Activated T-helper 1 cell treated with anti-CD3 and anti-CD28 coated beads, Interleukin-12 subunit alpha, Interleukin-12 subunit beta, Interleukin-2, Interleukin-4 antibody, amounts not matched to agents 30 ng/mL and 10 ng/mL and 1 ng/mL, durations not matched to agents 14 hours and 24 hours and 36 hours (primary cell): ENCODE results near the gene LTB4R2. TPM values are rescaled to one million over a fixed set of nuclear protein-coding genes. Genes with fewer than 3 reads are reported as not detected.

ENCODE experiments used
- DNase-seq: peaks from one replicate; pipeline ENCODE4 v3.0.0; 2021; ENCODE audit warnings: low spot score
- H3K27ac Mint-ChIP-seq: one replicate; pipeline ENCODE4 v1.8.0; 2021; ENCODE audit warnings: mild to moderate bottlenecking, mixed read lengths
- H3K27me3 Mint-ChIP-seq: one replicate; pipeline ENCODE4 v1.8.0; 2022; ENCODE audit warnings: mild to moderate bottlenecking, moderate library complexity, mixed read lengths; ENCODE audit not compliant: insufficient read depth
- H3K36me3 Mint-ChIP-seq: one replicate; pipeline ENCODE4 v1.8.0; 2021; ENCODE audit warnings: low read depth, mixed read lengths
- H3K4me1 Mint-ChIP-seq: one replicate; pipeline ENCODE4 v1.8.0; 2021; ENCODE audit warnings: low read depth, mixed read lengths
- H3K4me3 Mint-ChIP-seq: one replicate; pipeline ENCODE4 v1.8.0; 2021; ENCODE audit warnings: mild to moderate bottlenecking, moderate library complexity, mixed read lengths
- H3K9me3 Mint-ChIP-seq: one replicate; pipeline ENCODE4 v1.8.0; 2021; ENCODE audit warnings: mixed read lengths
- intact Hi-C: fragments of 100-400 bp; cut with micrococcal nuclease; formaldehyde crosslinking; loops from one replicate; pipeline ENCODE4 v1.15.1; 2024
- total RNA-seq: library from RNA; stranded (reverse); gene quantifications from 2 replicates; pipeline ENCODE4 v1.2.3, GENCODE V29; 2022

LTB4R2 gene
- total RNA-seq, 1 donor from 2014 or later, result 8.9 TPM

- DNase-seq, result peak; percentile 59
- Mint-ChIP-seq H3K4me3 (peak within 1 kb of the TSS; percentile 85), H3K27me3 (peaks cover 1% of the 10 kb centered on the region), H3K9me3 (no peaks in the 10 kb centered on the region), H3K36me3 (peaks cover 47% of the 10 kb centered on the region), H3K4me1 (peaks cover 81% of the 10 kb centered on the region), H3K27ac (peak within 1 kb of the TSS; percentile 84)
- intact Hi-C loops, result loop anchor here (1.0 kb wide), 1 partner anchor 120 kb away; no protein-coding TSS in a partner anchor
Measured at GRCh38 chr14:24310646-24311604, 985 bp downstream of the LTB4R2 start, which contains the start of gene LTB4R. Gene LTB4R (plus strand): TSS chr14:24311502. CDS start chr14:24315652, 4,150 bp downstream.

DNA sequence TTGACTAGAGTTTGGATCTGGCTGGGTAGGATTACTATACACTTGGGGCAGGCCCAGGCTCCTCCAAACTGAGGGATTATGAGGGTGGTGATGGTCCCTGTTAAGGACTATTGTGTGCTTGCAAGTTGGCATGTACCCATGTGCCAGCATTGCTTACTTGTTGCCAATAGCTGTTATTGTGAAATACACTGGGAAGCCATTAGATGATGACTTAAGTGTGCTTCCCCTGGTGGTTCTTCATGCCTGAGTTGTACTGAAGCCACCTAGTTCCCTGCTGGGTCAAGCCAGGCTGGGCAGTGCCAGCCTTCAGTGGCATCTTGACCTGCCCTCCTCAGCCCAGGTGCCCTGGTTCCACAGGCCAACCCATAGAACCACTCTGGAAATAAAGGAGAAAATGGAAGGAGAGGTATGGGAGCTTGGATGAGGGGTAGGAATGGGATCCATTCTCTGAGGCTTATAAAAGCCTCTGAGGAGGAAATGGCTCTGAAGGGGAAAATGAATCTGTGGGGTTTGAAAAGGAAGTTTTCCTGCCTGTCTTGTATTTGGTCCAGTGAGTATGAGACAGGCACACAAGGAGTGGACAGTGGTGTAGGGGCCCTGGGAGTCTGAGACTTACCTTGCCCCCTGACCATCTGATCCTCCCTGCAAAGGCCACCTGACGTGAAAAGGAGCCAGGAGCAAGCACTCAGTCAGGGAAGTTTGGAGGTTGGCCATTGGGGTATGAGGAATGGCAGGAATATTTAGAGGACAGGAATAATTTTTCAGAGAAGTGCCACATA lies 2.1 kb downstream of the LTB4R2 start:
- peaks cover 79% of the 10 kb centered on the region for H3K4me1 Mint-ChIP-seq
- peaks cover 1% of the 10 kb centered on the region for H3K27me3 Mint-ChIP-seq
- no peaks in the 10 kb centered on the region for H3K9me3 Mint-ChIP-seq
- peak overlapping the region; percentile 81 for H3K27ac Mint-ChIP-seq
- peak overlapping the region; percentile 85 for H3K4me3 Mint-ChIP-seq
- DNase-seq, result no peak
- H3K36me3 Mint-ChIP-seq, result peaks cover 37% of the 10 kb centered on the region
- intact Hi-C loops, result loop anchor here (2.0 kb wide), 2 partner anchors 13 to 21 kb away; partner anchors contain the start of genes DHRS1 and NOP9

- peak overlapping the region; percentile 78 for H3K27ac Mint-ChIP-seq
- peaks cover 79% of the 10 kb centered on the region for H3K4me1 Mint-ChIP-seq
- H3K36me3 Mint-ChIP-seq, result peaks cover 36% of the 10 kb centered on the region
- H3K9me3 Mint-ChIP-seq, result no peaks in the 10 kb centered on the region
- H3K4me3 Mint-ChIP-seq, result peak overlapping the region; percentile 85
- intact Hi-C loops, result loop anchor here (2.0 kb wide), 2 partner anchors 14 to 20 kb away; partner anchors contain the start of genes DHRS1 and NOP9
- H3K27me3 Mint-ChIP-seq, result peaks cover 4% of the 10 kb centered on the region
- DNase-seq, result peak; percentile 40
Measured at GRCh38 chr14:24312736-24313507, 3.0 kb downstream of the LTB4R2 start.

DNA sequence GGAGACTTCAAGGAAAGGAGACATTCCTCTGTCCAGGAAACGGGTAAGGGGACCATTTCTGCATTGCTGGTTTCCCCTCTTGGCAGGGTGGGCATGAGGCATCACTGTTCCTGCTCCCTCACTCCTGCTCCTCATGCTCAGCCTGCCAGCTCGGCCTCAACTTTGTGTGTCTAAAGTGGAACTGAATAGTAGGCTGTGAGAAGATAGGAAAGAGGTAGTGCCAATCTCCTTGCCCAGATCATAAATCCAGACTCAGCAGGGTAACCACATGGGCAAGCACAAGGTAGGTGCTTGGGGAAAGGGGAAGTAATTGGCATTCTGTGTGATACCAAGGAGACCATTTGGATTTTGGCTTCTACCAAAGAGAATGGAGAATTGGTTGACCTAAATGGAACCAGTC lies 4.0 kb downstream of the LTB4R2 start:
- H3K4me1 Mint-ChIP-seq, result peaks cover 72% of the 10 kb centered on the region
- peaks cover 4% of the 10 kb centered on the region for H3K27me3 Mint-ChIP-seq
- peak overlapping the region; percentile 41 for H3K4me3 Mint-ChIP-seq
- H3K9me3 Mint-ChIP-seq, result no peaks in the 10 kb centered on the region
- H3K27ac Mint-ChIP-seq, result peak overlapping the region; percentile 78
- DNase-seq, result no peak
- intact Hi-C loops, result loop anchor here (2.0 kb wide), 2 partner anchors 15 to 19 kb away; partner anchors contain the start of genes DHRS1 and NOP9
- H3K36me3 Mint-ChIP-seq, result peaks cover 30% of the 10 kb centered on the region

DNA sequence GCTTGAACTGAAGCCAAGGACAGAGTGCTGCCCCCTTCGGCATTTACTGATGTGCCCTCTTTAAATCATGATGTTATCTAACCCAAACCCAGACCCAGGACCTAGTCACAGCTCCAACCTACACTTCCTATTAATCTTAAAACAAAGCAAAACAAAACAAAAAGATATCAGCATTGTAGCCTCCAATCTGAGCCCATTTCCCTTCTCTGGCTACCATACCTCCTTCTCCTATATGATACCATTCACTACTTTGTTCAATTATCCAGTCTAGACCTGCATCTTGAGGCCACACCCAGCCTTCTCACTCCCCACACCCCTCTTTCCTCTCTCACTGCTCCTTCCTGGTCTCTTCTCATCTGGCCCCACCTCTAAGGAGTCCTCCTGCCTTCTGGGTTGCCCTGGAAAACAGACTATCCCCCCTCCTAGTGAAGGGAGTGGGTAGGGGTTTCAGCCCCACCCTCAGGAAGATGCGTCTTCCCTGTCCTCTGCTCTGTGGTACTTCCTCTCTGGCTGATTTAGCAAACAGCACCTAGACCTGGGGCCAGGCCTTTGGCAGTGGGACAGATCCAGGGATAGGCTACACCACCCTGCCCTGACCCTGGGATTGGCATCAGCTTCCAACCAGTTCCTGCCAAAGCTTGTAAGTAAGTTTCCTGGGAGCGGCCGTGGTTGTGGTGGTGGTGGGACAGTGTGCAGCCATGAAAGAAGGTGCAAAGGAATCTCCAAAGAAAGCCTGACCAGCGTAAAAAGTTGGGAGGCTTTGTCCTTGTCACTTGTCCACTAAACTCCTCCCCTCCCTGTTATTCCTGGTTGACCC lies 4.6 kb downstream of the LTB4R2 start:
- H3K27ac Mint-ChIP-seq, result peak overlapping the region; percentile 72
- H3K27me3 Mint-ChIP-seq, result peaks cover 6% of the 10 kb centered on the region
- peaks cover 25% of the 10 kb centered on the region for H3K36me3 Mint-ChIP-seq
- H3K4me1 Mint-ChIP-seq, result peaks cover 66% of the 10 kb centered on the region
- peak overlapping the region; percentile 41 for H3K4me3 Mint-ChIP-seq
- DNase-seq, result no peak
- intact Hi-C loops, result no loop called here
- no peaks in the 10 kb centered on the region for H3K9me3 Mint-ChIP-seq

- intact Hi-C loops, result no loop called here
- Mint-ChIP-seq H3K4me1 (peaks cover 58% of the 10 kb centered on the region), H3K27ac (no peak overlapping the region), H3K9me3 (no peaks in the 10 kb centered on the region), H3K4me3 (no peak overlapping the region), H3K27me3 (peaks cover 5% of the 10 kb centered on the region), H3K36me3 (peaks cover 24% of the 10 kb centered on the region)
- DNase-seq, result no peak
Measured at GRCh38 chr14:24315243-24315806, 5.4 kb downstream of the LTB4R2 start.

- intact Hi-C loops, result no loop called here
- Mint-ChIP-seq H3K9me3 (no peaks in the 10 kb centered on the region), H3K27ac (no peak overlapping the region), H3K27me3 (peaks cover 5% of the 10 kb centered on the region), H3K4me1 (peaks cover 57% of the 10 kb centered on the region), H3K4me3 (no peak overlapping the region), H3K36me3 (peaks cover 24% of the 10 kb centered on the region)
- DNase-seq, result no peak
Measured at GRCh38 chr14:24315807-24316596, 6.1 kb downstream of the LTB4R2 start.

DNA sequence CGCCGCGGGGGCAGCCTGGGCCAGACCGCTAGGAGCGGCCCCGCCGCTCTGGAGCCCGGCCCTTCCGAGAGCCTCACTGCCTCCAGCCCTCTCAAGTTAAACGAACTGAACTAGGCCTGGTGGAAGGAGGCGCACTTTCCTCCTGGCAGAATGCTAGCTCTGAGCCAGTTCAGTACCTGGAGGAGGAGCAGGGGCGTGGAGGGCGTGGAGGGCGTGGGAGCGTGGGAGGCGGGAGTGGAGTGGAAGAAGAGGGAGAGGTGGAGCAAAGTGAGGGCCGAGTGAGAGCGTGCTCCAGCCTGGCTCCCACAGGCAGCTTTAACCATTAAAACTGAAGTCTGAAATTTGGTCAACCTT lies 6.6 kb downstream of the LTB4R2 start:
- Mint-ChIP-seq H3K4me3 (no peak overlapping the region), H3K36me3 (peaks cover 24% of the 10 kb centered on the region), H3K4me1 (peaks cover 55% of the 10 kb centered on the region), H3K9me3 (no peaks in the 10 kb centered on the region), H3K27ac (no peak overlapping the region), H3K27me3 (peaks cover 5% of the 10 kb centered on the region)
- DNase-seq, result no peak
- intact Hi-C loops, result no loop called here

DNA sequence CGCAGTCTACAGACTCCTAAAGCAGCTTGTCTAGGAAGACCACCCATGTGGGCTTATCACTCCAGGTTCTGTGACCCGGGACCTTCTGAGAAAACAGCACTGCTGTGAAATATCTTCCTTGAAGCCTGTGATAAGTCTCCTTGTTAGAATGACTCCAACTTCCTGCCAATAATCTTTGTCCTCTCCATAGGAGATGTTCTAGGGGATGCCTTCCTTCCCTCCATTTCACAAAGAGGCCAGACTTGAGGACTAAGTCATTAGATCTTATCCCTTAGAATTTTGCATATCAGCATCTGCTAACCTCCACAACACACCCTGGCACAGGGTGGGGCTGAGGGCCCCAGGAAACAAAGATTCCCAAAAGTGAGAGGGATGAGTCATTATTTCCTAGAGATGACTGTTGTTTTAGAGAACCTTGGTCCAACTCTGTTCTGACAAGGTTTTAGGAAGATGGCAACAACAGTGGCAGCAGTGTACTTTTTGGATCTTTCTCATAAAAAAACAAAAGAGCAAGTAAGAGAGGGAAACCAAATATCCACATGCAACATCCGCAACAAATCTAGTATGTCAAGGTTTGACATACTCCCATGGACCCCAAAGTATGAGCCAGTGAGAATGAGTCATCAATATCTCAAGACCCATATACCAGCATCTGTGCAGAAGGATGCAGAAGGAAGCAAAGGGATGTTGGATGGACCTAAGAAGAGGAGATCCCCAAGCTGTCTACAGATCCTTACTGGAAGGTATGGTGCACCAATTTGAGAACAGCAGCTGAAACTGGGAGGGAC lies 7.4 kb downstream of the LTB4R2 start:
- intact Hi-C loops, result no loop called here
- peak overlapping the region; percentile 56 for H3K27ac Mint-ChIP-seq
- H3K27me3 Mint-ChIP-seq, result peaks cover 5% of the 10 kb centered on the region
- no peak overlapping the region for H3K4me3 Mint-ChIP-seq
- H3K9me3 Mint-ChIP-seq, result no peaks in the 10 kb centered on the region
- peaks cover 47% of the 10 kb centered on the region for H3K4me1 Mint-ChIP-seq
- H3K36me3 Mint-ChIP-seq, result peaks cover 19% of the 10 kb centered on the region
- no peak for DNase-seq

DNA sequence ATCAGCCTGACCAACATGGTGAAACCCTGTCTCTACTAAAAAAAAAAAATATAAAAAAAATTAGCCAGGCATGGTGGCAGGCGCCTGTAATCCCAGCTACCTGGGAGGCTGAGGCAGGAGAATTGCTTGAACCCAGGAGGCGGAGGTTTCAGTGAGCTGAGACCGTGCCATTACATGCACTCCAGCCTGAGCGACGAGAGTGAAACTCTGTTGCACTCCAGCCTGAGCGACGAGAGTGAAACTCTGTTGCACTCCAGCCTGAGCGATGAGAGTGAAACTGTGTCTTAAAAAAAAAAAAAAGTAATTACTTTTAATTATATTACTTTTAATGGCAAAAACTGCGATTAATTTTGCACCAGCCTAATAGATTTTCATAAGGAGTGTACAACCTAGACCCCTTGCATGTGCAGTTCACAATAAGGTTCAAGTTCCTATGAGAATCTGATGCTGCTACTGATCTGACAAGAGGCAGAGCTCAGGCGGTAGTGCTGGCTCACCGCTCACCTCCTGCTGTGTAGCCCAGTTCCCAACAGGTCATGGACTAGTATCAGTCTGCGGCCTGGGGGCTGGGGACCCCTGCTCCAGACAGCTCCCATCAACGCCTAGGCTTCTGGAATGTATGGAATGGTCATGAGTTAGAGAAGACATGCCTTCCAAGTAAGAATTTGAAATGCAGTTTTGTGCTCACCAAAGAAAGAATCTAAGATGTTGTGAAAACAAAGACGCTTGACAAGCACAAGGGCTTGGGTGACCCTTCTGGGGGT lies 11.5 kb downstream of the LTB4R2 start:
- peaks cover 12% of the 10 kb centered on the region for H3K4me1 Mint-ChIP-seq
- intact Hi-C loops, result no loop called here

More for the DNA sequence above, 11.5 kb downstream of the LTB4R2 start:
- Mint-ChIP-seq H3K27me3 (peaks cover 7% of the 10 kb centered on the region), H3K9me3 (no peaks in the 10 kb centered on the region), H3K36me3 (peaks cover 7% of the 10 kb centered on the region), H3K4me3 (no peak overlapping the region), H3K27ac (no peak overlapping the region)
- DNase-seq, result no peak
